Vagina (tissue), 2 donors: ENCODE results near the gene TRAPPC3L.

ENCODE experiments used
- POLR2AphosphoS5 ChIP-seq, 2 donors: sonication (generic); formaldehyde crosslinking; IDR thresholded peaks; one replicate each; pipeline ENCODE4 v1.9.0; 2017; ENCODE audit warnings: antibody characterized with exemption in 2 of 2, mild to moderate bottlenecking in 2 of 2, low read depth in 1 of 2; ENCODE audit not compliant: insufficient read depth in 1 of 2
- TF ChIP-seq, protein P1 (sequence below), 3 experiments: fragments of 450-650 bp in 2 of 3; fragments of 200-600 bp in 1 of 3; sonication (generic) in 1 of 3; IDR thresholded peaks; one replicate each; pipeline ENCODE4 v1.5.1; 2017 to 2019; ENCODE audit warnings: antibody characterized with exemption in 3 of 3, mild to moderate bottlenecking in 2 of 3, moderate library complexity in 2 of 3

DNA sequence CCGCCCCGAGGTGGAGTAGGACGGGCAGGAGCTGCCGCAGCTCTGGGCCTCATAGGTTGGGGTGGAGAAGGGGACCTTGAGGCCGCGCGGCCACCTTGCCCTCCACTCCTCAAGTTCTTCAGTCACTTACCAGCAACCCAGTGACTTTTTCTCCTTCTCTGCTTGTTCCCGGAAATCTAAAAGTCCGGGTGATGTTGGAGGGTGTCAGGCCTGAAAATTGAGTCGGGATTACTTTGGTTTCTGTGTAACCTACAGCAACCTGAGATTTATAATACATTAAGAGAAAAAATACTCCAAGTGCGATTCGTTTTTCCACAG lies 26.2 kb upstream of the TRAPPC3L start:
- TF ChIP-seq, protein P1, sequence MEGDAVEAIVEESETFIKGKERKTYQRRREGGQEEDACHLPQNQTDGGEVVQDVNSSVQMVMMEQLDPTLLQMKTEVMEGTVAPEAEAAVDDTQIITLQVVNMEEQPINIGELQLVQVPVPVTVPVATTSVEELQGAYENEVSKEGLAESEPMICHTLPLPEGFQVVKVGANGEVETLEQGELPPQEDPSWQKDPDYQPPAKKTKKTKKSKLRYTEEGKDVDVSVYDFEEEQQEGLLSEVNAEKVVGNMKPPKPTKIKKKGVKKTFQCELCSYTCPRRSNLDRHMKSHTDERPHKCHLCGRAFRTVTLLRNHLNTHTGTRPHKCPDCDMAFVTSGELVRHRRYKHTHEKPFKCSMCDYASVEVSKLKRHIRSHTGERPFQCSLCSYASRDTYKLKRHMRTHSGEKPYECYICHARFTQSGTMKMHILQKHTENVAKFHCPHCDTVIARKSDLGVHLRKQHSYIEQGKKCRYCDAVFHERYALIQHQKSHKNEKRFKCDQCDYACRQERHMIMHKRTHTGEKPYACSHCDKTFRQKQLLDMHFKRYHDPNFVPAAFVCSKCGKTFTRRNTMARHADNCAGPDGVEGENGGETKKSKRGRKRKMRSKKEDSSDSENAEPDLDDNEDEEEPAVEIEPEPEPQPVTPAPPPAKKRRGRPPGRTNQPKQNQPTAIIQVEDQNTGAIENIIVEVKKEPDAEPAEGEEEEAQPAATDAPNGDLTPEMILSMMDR (IDR thresholded peaks at IDR 0.05) = no peak
- TF ChIP-seq POLR2AphosphoS5 (IDR thresholded peaks at IDR 0.05; ENCODE audit: insufficient read depth in 1 of 2, low read depth in 1 of 2) = no peak
